GM19328 (cell line): Measurements from ENCODE around the gene NOM1.
"Not testable (repeated sequence)": the region's sequence is repeated elsewhere in the genome, so short reads cannot be mapped to it uniquely, and the experiment has no call there.

ENCODE experiments used
- ATAC-seq: cut with Tn5 transposase; IDR thresholded peaks from one replicate; pipeline ENCODE4 v1.9.1; 2021; ENCODE audit warnings: mild to moderate bottlenecking, moderate library complexity; ENCODE audit not compliant: unreplicated experiment

Gene NOM1, protein sequence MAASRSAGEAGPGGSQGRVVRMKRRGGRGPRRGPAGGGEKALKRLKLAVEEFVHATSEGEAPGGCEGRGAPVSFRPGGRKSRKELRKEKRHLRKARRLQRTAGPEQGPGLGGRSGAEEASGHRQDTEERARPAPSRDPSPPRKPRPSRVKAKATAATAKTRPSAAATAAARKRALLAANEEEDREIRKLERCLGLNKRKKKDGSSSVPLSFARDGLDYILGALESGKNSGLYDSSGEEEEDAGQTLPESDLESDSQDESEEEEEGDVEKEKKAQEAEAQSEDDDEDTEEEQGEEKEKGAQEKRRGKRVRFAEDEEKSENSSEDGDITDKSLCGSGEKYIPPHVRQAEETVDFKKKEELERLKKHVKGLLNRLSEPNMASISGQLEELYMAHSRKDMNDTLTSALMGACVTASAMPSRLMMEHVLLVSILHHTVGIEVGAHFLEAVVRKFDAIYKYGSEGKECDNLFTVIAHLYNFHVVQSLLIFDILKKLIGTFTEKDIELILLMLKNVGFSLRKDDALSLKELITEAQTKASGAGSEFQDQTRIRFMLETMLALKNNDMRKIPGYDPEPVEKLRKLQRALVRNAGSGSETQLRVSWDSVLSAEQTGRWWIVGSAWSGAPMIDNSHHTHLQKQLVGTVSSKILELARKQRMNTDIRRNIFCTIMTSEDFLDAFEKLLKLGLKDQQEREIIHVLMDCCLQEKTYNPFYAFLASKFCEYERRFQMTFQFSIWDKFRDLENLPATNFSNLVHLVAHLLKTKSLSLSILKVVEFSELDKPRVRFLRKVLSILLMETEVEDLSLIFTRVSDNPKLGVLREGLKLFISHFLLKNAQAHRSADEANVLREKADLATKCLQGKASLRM

DNA sequence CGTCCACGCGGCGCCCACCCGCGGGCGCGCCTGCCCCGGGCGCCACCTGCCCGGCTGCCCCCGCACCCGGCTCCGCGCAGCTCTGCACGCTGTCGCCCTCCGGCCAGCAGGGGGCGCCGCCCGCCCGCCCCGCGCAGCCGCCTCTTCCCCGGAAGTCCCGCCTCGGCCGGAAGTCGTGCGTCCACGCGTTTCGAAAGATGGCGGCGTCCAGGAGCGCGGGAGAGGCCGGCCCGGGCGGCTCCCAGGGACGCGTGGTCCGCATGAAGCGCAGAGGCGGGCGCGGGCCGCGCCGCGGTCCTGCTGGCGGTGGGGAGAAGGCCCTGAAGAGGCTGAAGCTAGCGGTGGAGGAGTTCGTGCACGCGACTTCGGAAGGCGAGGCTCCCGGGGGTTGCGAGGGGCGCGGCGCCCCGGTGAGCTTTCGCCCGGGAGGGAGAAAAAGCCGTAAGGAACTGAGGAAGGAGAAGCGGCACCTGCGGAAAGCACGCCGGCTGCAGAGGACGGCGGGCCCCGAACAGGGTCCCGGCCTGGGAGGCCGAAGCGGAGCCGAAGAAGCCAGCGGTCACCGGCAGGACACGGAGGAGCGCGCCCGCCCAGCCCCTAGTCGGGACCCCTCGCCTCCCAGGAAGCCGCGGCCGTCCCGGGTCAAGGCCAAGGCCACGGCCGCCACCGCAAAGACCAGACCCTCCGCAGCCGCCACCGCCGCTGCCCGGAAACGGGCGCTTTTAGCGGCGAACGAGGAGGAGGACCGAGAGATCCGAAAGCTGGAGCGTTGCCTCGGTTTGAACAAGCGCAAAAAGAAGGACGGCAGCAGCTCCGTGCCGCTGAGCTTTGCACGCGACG, at the start of gene NOM1:
Gene NOM1, plus strand, starts transcription at position 172 of the 840 bp plus-strand sequence. Its CDS starts 26 bp downstream, at position 198.
- peak; percentile 88 for ATAC-seq

DNA sequence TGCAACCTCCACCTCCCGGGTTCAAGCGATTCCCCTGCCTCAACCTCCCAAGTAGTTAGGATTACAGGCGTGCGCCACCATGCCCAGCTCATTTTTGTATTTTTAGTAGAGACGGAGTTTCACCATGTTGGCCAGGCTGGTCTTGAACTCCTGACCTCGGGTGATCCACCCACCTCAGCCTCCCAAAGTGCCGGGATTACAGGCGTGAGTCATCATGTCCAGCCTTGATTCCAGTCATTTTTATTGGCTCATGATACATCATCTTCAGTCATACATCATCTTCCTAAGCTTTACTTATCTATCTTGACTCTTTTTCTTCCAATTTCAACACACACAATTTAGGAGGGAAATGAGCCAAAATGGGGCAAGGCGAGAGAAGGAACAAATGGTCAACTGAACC, 49.4 kb upstream of the NOM1 start:
- ATAC-seq = not testable (repeated sequence)

DNA sequence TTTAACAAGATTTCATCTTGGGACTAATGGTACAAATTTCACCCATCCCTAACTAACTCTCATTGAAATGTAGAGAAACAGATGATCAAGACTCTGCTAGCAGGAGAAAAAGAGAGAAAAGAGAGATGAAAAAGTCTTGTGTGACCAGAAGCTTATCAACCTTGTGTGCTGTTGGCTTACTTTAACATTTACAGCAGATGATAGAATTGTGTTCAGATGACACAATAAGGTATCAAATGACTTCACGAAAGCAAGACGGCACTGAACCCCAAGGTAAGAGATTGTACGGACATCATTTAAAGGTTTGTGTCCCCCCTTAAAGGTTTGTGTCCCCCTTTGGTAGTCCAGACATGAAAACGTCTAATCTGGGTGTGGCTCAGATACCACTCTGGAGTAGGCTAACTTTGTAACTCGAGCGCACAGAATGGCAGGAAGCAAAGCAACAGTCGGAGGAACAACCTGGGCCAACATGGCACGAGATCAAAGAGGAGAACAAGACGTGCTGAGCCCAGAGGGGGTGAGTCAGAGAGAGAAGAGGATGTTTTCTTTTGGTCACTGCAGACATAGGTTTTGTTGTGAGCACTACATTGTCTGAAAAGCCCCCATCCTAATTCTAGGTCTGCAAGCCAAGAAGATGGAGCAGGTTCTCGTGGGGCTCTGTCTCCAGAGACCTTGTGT, 46.1 kb upstream of the NOM1 start:
- no peak for ATAC-seq

DNA sequence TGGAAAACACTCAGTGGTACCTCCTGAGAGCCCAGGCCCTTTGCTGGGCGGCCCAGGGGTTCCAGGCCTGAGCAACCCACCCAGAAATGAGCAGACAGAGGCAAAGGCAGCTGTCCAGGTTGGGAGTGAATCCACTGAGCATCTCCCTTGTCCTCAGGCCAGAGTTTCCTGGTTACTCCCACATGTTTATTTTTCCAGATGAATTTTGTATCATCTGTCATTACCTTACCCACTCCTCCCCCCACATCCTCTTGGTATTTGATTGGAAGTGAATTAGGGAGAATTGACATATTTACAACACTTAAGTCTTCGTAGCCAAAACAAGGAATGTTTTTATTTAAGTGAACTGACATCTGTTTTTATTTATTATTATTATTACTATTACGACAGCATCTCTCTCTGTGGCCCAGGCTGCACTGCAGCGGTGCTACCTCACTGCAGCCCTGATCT, 43.3 kb upstream of the NOM1 start:
- ATAC-seq = no peak

DNA sequence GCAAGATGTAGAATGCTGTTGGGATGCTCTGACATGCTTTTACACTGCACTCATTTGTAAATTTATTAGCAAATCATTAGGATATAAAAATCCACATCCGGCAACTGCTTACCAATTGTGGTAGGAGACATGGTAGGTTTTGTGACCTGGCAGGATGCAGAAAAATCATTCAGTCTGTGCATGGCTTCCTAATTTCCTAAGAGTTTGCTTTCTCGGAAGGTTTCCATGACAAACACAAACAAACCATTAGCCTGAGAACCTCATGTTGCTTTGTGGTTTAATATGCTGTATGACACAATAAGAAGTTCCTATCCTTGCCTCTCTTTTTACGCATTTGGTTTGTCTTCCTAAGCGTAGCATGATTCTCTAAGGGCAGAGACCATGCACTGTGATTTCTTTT, 41.9 kb upstream of the NOM1 start:
- ATAC-seq = no peak

DNA sequence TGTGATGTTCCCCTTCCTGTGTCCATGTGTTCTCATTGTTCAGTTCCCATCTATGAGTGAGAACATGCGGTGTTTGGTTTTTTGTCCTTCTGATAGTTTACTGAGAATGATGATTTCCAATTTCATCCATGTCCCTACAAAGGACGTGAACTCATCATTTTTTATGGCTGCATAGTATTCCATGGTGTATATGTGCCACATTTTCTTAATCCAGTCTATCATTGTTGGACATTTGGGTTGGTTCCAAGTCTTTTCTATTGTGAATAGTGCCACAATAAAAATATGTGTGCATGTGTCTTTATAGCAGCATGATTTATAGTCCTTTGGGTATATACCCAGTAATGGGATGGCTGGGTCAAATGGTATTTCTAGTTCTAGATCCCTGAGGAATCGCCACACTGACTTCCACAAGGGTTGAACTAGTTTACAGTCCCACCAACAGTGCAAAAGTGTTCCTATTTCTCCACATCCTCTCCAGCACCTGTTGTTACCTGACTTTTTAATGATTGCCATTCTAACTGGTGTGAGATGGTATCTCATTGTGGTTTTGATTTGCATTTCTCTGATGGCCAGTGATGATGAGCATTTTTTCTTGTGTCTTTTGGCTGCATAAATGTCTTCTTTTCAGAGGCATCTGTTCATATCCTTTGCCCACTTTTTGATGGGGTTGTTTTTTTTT, 39.8 kb upstream of the NOM1 start:
- ATAC-seq = not testable (repeated sequence)

DNA sequence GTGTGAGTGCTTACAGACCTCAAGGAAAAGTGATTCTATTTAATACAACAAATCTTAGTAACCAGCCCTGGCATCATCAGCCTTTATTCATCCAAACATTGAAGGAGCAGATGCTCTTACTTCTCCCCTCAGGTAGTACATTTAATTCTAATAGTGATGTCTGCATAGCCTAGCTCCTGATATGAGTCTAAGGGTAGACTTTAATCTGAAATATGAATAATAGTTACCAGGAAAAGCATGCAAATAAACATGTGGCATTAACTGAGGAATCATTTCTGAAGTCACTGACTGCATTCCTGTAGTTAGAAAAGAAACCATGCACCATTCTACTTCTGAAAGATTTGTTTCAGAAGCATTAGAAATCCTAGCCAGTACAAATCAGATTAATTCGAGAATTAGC, 30.9 kb upstream of the NOM1 start:
- ATAC-seq = no peak

DNA sequence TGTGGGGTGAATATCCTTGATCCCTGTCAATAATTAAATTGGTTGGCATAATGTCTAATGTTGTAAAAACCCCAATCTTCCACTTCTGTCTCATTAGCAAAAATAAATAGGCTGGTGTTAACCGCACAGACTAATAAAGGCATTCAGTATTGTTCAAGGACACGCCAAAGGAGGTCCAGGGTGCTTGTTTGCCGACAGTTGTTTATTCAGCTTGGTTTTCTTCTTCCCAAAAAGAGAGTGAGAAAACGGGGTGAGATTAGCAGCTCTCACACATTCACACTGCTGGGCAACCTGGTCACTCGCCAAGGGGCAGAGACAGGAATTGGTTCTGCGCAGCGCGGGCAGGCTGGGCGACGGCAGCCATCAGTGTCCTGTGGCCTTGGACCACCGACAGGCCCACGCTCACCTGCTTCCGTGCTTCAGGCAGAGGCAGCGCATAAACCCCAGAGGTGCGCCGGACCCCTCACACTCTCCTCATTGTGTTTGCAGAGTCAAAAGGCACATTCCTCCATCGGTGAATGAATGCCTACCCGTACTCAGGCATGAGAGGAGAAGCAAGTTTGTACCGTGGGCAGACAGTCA, 30.3 kb upstream of the NOM1 start:
- ATAC-seq = no peak

DNA sequence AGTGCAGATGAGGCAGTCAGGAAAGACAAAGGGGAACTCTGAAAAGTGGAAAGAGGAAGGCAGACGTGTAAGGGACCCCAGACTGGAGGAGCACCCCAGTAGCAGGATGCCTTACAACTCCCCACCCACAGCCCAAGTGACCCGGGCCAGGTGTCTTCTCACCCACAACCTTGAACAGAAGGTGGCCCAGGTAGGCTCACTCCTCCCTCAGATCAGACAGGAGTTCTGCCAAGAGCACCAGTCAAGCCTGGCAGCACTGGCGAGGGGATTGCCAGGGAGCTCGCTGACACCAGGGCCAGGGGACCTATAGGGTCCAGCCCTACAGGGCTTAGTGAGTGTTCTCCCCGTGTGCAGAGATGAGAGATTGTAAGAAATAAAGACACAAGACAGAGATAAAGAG, 29.4 kb upstream of the NOM1 start:
- ATAC-seq = no peak

DNA sequence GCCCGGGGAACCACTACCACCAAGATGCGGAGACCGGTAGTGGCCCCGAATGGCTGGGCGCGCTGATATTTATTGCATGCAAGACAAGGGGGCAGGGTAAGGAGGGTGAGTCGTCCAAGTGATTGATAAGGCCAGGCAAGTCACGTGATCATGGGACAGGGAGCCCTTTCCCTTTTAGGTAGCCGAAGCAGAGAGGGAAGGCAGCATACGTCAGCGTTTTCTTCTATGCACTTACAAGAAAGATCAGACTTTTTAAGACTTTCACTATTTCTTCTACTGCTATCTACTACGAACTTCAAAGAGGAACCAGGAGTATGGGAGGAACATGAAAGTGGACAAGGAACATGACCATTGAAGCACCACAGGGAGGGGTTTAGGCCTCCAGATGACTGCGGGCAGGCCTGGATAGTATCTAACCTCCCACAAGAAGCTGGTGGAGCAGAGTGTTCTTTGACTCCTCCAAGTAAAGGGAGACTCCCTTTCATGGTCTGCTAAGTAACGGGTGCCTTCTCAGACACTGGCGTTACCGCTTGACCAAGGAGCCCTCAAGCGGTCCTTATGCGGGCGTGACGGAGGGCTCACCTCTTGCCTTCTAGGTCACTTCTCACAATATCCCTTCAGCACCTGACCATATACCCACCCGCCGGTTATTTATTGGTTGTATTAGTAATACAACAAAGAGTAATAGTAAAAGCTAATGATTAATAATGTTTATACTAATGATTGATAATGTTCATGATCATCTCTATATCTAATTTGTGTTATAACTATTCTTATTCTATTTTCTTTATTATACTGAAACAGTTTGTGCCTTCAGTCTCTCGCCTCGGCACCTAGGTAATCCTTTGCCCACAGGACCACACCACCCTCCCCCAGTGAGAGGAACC, 28.8 kb upstream of the NOM1 start:
- ATAC-seq = not testable (repeated sequence)

DNA sequence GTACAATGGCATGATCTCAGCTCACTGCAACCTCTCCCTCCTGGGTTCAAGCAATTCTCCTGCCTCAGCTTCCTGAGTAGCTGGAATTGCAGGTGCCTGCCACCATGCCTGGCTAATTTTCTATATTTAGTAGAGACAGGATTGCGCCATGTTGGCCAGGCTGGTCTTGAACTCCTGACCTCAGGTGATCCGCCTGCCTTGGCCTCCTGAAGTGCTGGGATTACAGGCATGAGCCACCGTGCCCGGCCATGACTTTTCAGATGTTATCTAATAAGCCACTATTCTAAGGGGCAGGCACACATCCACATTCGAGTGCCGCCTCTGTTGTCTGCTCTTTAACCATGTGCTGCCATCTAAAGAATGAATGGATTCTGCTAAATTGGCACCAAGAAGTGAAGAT, 27.2 kb upstream of the NOM1 start:
- ATAC-seq = not testable (repeated sequence)

DNA sequence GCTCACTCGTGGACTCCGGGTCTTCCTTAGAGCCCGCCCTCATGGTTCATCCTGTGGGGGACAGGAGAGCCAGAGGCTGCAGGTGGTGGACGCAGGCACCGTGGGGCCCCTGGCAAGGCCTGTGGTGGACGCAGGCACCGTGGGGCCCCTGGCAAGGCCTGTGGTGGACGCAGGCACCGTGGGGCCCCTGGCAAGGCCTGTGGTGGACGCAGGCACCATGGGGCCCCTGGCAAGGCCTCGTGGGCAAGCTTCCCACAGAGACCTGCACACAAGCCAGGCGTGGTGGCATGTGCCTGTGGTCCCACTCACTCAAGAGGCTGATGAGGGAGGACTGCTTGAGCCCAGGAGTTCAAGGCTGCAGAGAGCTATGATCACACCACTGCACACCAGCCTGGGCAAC, 23.7 kb upstream of the NOM1 start:
- ATAC-seq = not testable (repeated sequence)

DNA sequence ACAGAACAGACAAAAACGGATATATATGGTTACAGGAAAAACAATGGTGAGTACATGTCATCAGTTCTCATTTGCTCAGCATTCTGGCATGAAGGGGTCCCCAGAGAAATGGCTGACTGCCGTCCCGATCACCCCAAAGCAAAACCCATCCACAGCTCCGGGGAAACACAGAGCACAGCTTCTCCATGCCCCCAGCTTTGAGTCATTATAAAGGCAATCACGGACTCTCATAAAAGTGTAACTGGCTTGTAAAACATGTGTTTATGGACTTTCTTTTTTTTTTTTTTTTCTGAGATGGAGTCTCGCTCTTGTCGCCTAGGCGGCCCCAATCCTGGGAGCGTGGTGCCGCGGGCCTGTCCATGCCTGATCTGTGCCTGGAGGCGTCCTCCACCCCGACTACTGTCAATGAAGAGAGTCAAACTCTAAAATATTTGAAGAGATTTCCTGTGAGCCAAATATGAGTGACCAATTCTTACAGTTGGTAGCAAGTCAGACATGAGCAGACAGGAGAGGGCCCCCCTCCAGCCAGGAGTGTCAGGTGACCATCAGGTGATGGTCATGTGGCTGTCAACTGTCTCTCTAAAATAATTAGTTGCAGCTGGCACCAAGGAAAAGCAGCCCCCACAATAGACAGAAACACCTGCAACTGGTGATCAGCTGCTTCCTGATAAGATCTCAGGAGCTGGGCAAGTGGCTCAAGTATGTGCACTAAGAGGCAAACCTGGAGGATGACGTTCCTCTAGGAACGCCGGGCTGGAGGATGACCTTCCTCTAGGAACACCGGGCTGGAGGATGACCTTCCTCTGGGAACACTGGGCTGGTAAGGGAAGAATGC, 21.7 kb upstream of the NOM1 start:
- ATAC-seq = no peak

DNA sequence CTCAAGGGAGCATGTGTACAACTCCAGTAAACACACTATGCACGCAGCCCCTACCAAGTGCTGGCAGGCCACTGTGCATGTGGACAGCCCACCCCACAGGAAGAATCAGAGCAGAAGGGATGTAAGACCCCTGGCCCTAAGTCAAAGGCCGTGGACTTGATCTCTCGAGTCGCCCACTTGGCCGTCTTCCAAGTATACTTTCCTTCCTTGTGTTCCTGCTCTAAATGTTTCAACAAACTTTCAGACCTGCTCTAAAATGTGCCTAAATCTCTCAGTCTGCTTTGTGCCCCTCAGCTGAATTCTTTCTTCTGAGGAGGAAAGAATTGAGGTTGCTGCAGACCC, 21.1 kb upstream of the NOM1 start:
- no peak for ATAC-seq

DNA sequence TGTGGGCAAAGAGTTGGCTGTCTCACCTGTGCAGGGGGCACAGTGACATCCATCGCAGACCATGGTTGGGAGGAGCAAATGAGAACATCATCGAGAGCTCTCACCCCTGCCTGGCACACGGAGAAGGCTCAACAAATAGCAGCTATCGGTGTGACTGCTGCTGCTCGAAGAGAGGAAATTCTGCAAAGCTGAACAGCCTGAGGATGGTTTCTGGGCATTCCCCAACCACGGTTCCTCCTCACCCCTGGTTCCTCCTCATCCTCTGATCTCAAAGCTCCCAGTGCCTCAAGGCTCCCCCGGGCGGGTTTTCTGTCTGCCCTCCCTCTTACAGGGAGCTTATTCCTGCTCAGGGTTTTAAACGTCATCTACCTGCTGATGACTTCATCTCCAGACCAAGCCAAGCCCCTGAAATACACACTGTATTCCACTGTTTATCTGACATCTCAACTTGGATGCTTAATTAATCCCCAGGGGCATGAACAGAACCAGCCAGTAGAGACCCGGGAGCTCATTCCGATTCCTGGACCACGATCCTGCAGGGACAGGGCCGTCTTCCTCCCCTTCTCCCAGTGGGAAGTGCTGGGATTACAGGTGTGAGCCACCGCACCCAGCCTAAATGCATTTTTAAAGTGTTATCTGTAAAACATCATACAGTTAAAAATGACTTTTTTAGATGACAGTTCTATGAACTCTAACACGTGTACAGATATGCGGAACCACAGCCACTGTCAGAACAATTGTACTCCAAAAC, 19.5 kb upstream of the NOM1 start:
- no peak for ATAC-seq

DNA sequence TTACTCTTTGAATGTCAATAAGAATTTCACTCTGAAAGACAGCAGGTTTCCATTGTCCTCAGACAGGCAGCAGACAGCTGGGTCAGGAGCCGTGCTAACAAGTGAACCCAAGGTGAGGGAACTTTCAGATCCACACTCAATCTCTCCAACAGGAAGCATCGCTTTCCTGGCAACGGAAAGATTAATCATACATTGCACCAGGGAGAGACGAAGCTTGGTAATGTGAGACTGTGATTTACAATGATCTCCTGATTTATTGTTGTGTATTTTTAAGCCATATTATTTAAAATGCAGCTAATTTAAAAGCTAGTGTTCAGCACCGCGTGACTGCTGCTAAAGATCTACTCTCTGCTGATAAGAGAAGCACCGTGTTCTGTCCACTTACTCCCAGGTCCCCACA, 17.5 kb upstream of the NOM1 start:
- no peak for ATAC-seq

DNA sequence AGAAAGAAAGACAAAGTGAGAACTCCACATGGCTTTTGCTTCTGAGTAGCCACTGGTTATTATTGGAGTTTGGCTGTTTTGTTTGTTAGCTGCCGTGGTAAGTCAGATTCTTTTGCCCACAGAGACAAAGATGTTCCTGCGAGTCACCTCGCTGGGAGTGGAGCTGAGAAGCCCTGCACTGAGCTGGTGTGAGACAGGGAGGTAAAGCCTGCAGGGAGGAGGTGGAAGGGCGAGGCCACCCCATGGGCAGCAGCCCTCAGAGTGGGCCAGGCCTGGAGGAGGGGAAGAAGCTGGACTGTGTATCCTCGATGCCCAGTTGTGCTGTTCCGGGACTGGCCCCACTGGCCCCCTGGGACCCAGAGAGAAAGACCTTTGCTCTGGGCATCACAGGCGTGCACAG, 14.3 kb upstream of the NOM1 start:
- no peak for ATAC-seq
